Lower lobe of right lung (tissue), 2 donors: ENCODE measurements around the gene HTR3A. TPM values are rescaled to one million over a fixed set of nuclear protein-coding genes. Genes with fewer than 3 reads are reported as not detected.

ENCODE experiments used
- ATAC-seq, 2 donors: fragments of 200-7000 bp; cut with Tn5 transposase; one replicate each; pipeline ENCODE4 v1.9.1; 2020 to 2022; ENCODE audit warnings: mild to moderate bottlenecking in 2 of 2, moderate library complexity in 2 of 2
- DNase-seq: peaks from one replicate; pipeline ENCODE4 v3.0.0-alpha.2; 2020
- H3K27ac ChIP-seq: fragments of 200-600 bp; one replicate; pipeline ENCODE4 v1.8.0; 2022
- H3K27me3 ChIP-seq: fragments of 200-600 bp; one replicate; pipeline ENCODE4 v1.8.0; 2022; ENCODE audit warnings: low read depth
- H3K36me3 ChIP-seq: fragments of 200-600 bp; one replicate; pipeline ENCODE4 v1.8.0; 2022; ENCODE audit warnings: mild to moderate bottlenecking
- H3K4me1 ChIP-seq: fragments of 200-600 bp; one replicate; pipeline ENCODE4 v1.8.0; 2022
- H3K4me3 ChIP-seq: fragments of 200-600 bp; one replicate; pipeline ENCODE4 v1.8.0; 2022; ENCODE audit warnings: mild to moderate bottlenecking
- H3K9me3 ChIP-seq: fragments of 200-600 bp; one replicate; pipeline ENCODE4 v1.8.0; 2022
- CTCF ChIP-seq: fragments of 200-600 bp; IDR thresholded peaks from one replicate; pipeline ENCODE4 v1.8.0; 2022; ENCODE audit warnings: antibody characterized with exemption, mild to moderate bottlenecking
- intact Hi-C: fragments of 100-400 bp; cut with DNase I; formaldehyde crosslinking; loops from one replicate; pipeline ENCODE4 v1.11.0; 2022
- total RNA-seq: library from RNA; stranded (reverse); fragmentation: NEBNext Ultra II Directional; extraction: Animal tissue kit (Norgen Biotek cat#: 25700); gene quantifications from one replicate; pipeline ENCODE4 v1.2.1, GENCODE V29; 2021
- donor health status: DM: no; HTN: yes; CAD: no; lungs with severe emphysema.

The HTR3A gene
- total RNA-seq, 1 donor from 2014 or later = not detected

GRCh38 chr11:113992459-113993110, 17.7 kb downstream of the HTR3A start:
- H3K4me3 ChIP-seq = no peak overlapping the region
- no peaks in the 10 kb centered on the region for H3K4me1 ChIP-seq
- ATAC-seq (peak in 1 of 2 donors; percentile 57), DNase-seq (no peak)
- H3K9me3 ChIP-seq = no peaks in the 10 kb centered on the region
- peaks cover 36% of the 10 kb centered on the region for H3K27me3 ChIP-seq
- no peak for TF ChIP-seq CTCF
- intact Hi-C loops = no loop called here
- H3K36me3 ChIP-seq = no peaks in the 10 kb centered on the region
- H3K27ac ChIP-seq = no peak overlapping the region

- peak; percentile 74 for TF ChIP-seq CTCF
- H3K4me3 ChIP-seq = no peak overlapping the region
- intact Hi-C loops = no loop called here
- no peaks in the 10 kb centered on the region for H3K4me1 ChIP-seq
- no peaks in the 10 kb centered on the region for H3K9me3 ChIP-seq
- ATAC-seq = peak; percentile 44 to 50
- no peak for DNase-seq
- peaks cover 48% of the 10 kb centered on the region for H3K27me3 ChIP-seq
- H3K36me3 ChIP-seq = no peaks in the 10 kb centered on the region
- no peak overlapping the region for H3K27ac ChIP-seq
Observed at GRCh38 chr11:113994077-113994954, 19.4 kb downstream of the HTR3A start.

GRCh38 chr11:113997473-113997872, 22.6 kb downstream of the HTR3A start:
- no peaks in the 10 kb centered on the region for H3K36me3 ChIP-seq
- H3K9me3 ChIP-seq = no peaks in the 10 kb centered on the region
- H3K4me1 ChIP-seq = no peaks in the 10 kb centered on the region
- no peak overlapping the region for H3K27ac ChIP-seq
- peaks cover 24% of the 10 kb centered on the region for H3K27me3 ChIP-seq
- no peak for TF ChIP-seq CTCF
- intact Hi-C loops = no loop called here
- ATAC-seq = no peak
- no peak overlapping the region for H3K4me3 ChIP-seq
- no peak for DNase-seq

- intact Hi-C loops = no loop called here
- H3K27ac ChIP-seq = no peak overlapping the region
Observed at GRCh38 chr11:113998574-113998973, 23.7 kb downstream of the HTR3A start.

GRCh38 chr11:114000526-114000925, 25.6 kb downstream of the HTR3A start:
- H3K27me3 ChIP-seq = peaks cover 12% of the 10 kb centered on the region
- H3K4me3 ChIP-seq = no peak overlapping the region
- no peaks in the 10 kb centered on the region for H3K4me1 ChIP-seq
- intact Hi-C loops = no loop called here
- no peak for TF ChIP-seq CTCF
- H3K36me3 ChIP-seq = no peaks in the 10 kb centered on the region
- no peaks in the 10 kb centered on the region for H3K9me3 ChIP-seq
- DNase-seq (no peak), ATAC-seq (no peak)
- no peak overlapping the region for H3K27ac ChIP-seq

More at GRCh38 chr11:113998574-113998973, 23.7 kb downstream of the HTR3A start:
- no peaks in the 10 kb centered on the region for H3K9me3 ChIP-seq
- no peak for DNase-seq
- no peak for ATAC-seq
- peaks cover 15% of the 10 kb centered on the region for H3K27me3 ChIP-seq
- no peaks in the 10 kb centered on the region for H3K4me1 ChIP-seq
- no peak overlapping the region for H3K4me3 ChIP-seq
- H3K36me3 ChIP-seq = no peaks in the 10 kb centered on the region
- TF ChIP-seq CTCF = no peak
